ENCODE measurements around the gene LRRC8D. TPM values are rescaled to one million over a fixed set of nuclear protein-coding genes. Genes with fewer than 3 reads are reported as not detected.
A peak's percentile ranks its signal among the peaks of the same experiment; 100 is the strongest.

LRRC8D gene
- total and polyA plus RNA-seq, 9 of the 15 experiments (the other 6 are each of a cell fraction or from before 2014, with no cell fraction given): 3.4 to 53.9 (median 15.9) TPM

DNA sequence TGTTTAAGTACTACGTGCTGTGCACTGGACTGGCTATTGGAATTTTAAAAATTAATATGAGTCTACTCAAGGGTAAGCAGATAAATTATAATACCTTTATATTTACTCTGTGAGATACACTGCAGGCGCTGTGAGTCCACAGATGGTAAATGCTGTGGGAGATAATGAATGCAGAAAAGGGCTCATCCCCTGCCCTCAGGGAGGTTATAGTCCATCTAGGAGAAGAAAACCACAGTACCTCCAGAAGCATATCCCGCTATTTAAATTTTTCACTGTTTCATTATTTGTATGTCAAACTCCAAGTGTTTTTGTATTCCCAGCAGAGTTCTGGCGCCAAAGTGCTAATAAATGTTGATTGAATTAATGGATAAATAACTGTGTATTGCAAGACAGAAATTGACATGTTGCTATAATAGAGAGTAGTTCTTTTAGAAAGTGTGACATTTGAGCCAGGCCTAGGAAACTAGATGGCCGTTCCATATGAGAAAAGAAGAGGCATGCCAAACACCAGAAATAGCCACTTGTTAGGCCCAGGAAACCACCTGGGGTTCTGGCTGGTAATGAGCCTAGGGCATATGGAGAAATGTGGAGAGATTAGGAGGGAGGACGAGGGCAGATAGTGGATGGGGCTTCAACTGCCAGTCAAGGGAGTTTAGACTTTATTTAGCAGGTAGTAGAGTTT lies 61.7 kb downstream of the LRRC8D start:
- no peak overlapping the region for H2AFZ ChIP-seq (ENCODE audit: low read depth, low read length)
- no peak overlapping the region for H3K9ac ChIP-seq (ENCODE audit: insufficient read depth in 1 of 2, low read depth in 2 of 2, low read length in 2 of 2)
- peaks cover 12% of the 10 kb centered on the region for H3K9me3 ChIP-seq (replicated peaks; ENCODE audit: control insufficient read depth, insufficient read depth, low read depth, low read length)
- H3K9me1 ChIP-seq (ENCODE audit: control insufficient read depth, insufficient read depth, low read length): no peaks in the 10 kb centered on the region
- H3K27me3 ChIP-seq (ENCODE audit: control insufficient read depth in 2 of 2, insufficient read depth in 2 of 2, low read length in 2 of 2): no peaks in the 10 kb centered on the region
- no peak overlapping the region for H3K27ac ChIP-seq (ENCODE audit: extremely low read depth, low read depth, low read length)
- intact Hi-C loops (cut with micrococcal nuclease): no loop called here
- peaks cover 13 to 62% of the 10 kb centered on the region in 2 experiments; a peak in 4 of 5 replicates for H3K4me1 ChIP-seq (replicated peaks in 1 of 2; ENCODE audit: control insufficient read depth in 2 of 2, insufficient read depth in 2 of 2, low read length in 2 of 2)
- TF ChIP-seq BACH1 (tag; IDR thresholded peaks at IDR 0.05) (no peak), TRIM28 (IDR thresholded peaks at IDR 0.05) (peak; percentile 64; the same call in 1 of the 2 replicates), THRAP3 (IDR thresholded peaks at IDR 0.05; ENCODE audit: borderline replicate concordance) (no peak), ZBTB17 (CRISPR knock-in tag; IDR thresholded peaks at IDR 0.05) (no peak), ZNF316 (IDR thresholded peaks at IDR 0.05) (peak; percentile 70), KHSRP (IDR thresholded peaks at IDR 0.05) (no peak), HDAC2 (IDR thresholded peaks at IDR 0.05) (no peak), ZNF143 (CRISPR knock-in tag; IDR thresholded peaks at IDR 0.05) (no peak), COPS2 (conservative IDR thresholded peaks at IDR 0.05) (no peak)
- TF ChIP-seq, protein P1, sequence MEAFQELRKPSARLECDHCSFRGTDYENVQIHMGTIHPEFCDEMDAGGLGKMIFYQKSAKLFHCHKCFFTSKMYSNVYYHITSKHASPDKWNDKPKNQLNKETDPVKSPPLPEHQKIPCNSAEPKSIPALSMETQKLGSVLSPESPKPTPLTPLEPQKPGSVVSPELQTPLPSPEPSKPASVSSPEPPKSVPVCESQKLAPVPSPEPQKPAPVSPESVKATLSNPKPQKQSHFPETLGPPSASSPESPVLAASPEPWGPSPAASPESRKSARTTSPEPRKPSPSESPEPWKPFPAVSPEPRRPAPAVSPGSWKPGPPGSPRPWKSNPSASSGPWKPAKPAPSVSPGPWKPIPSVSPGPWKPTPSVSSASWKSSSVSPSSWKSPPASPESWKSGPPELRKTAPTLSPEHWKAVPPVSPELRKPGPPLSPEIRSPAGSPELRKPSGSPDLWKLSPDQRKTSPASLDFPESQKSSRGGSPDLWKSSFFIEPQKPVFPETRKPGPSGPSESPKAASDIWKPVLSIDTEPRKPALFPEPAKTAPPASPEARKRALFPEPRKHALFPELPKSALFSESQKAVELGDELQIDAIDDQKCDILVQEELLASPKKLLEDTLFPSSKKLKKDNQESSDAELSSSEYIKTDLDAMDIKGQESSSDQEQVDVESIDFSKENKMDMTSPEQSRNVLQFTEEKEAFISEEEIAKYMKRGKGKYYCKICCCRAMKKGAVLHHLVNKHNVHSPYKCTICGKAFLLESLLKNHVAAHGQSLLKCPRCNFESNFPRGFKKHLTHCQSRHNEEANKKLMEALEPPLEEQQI (IDR thresholded peaks at IDR 0.05): no peak
- 98% methylated on average over 6 of the region's 6 CpGs for WGBS (ENCODE audit: insufficient coverage, low coverage, missing lambda C conversion rate)
- ChIA-PET CTCF (ENCODE audit: low intra/inter-chr PET ratio) (no interaction called here), POLR2A (interaction anchor here (0.6 kb wide), 1 partner anchor 180 kb away, joined by 3 read pairs; no protein-coding TSS in a partner anchor)
- H3K4me2 ChIP-seq (ENCODE audit: insufficient read depth, low read length): no peak overlapping the region
- no peak overlapping the region for H3K4me3 ChIP-seq
- H4K20me1 ChIP-seq (replicated peaks; ENCODE audit: control insufficient read depth, insufficient read depth, low read length): no peaks in the 10 kb centered on the region
- FAIRE-seq (no peak), ATAC-seq (no peak), DNase-seq (ENCODE audit: extremely low read depth in 1 of 4, low spot score in 3 of 4) (no peak)
- in situ Hi-C loops (cut with MboI): no loop called here
- H3K36me3 ChIP-seq (ENCODE audit: control insufficient read depth, insufficient read depth, low read length): peaks cover 35% of the 10 kb centered on the region
- no TSS peak for BruUV-seq (replicated peaks)
- H3K79me2 ChIP-seq (ENCODE audit: control insufficient read depth, insufficient read depth, low read length): peaks cover 83% of the 10 kb centered on the region
